Islet of Langerhans (tissue), 1 donor: ENCODE measurements around the gene HACD1.
"Not testable (repeated sequence)": the region's sequence is repeated elsewhere in the genome, so short reads cannot be mapped to it uniquely, and the experiment has no call there.

ENCODE experiments used
- FAIRE-seq: peaks from one replicate; lab custom pipeline; 2011; peaks lifted over from hg19 to GRCh38; lab: Jason Lieb, UNC

Gene HACD1

DNA sequence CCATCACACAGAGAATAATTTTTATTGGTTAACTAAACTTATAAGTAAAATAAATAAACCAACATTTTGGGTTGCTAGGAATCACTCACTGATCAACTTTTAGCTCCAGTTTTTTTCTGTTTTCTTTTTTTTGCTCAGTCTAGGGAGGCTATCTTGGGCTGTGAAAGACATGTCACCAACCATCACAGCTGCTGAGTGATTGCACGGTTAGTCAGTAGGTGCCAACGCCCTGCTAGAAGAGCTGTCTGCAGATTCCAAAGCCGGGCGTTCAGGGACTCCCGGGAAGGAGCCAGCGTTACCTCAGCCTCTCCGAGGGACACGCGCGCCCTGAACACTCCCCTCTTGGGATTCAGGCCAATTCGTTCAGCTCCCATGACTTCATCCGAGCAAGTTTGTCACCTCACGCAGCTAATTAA is 26.2 kb upstream of the HACD1 start:
- no peak for FAIRE-seq

DNA sequence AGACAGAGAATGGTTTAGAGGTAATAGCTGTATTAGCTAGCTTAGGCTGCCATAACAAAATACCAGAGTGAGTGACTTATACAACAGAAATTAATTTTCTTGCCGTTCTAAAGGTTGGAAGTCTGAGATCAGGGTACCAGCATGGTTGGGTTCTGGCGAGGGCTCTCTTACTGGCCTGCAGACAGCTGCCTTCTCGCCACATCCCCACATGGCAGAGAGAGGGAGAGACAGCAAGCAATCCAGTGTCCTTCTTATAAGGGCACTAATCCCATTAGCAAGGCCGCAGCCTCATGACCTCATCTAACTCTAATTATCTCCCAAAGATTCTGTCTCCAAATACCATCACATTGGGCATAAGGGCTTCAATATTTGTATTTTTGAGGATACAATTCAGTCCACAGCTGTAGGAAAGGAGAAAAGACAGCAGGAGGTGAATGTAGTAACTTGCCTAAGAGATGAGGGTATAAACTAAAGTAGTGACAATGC is 23.2 kb upstream of the HACD1 start:
- FAIRE-seq = no peak

DNA sequence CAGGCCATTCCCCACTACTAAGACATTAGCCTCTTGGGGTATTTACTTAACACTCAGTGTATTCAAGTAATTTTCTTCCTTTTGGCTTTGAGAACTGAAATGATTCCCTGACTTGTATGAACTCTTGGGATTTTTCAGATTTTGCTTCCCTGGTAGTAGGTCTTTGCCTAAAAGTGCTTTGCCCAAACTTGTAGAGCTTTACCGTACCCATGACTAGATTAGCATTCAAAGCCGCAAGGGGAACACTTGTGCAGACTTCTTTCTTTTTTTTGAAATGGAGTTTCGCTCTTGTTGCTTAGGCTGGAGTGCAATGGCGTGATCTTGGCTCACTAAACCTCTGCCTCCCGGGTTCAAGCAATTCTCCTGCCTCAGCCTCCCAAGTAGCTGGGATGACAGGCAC is 20.7 kb upstream of the HACD1 start:
- FAIRE-seq = no peak

DNA sequence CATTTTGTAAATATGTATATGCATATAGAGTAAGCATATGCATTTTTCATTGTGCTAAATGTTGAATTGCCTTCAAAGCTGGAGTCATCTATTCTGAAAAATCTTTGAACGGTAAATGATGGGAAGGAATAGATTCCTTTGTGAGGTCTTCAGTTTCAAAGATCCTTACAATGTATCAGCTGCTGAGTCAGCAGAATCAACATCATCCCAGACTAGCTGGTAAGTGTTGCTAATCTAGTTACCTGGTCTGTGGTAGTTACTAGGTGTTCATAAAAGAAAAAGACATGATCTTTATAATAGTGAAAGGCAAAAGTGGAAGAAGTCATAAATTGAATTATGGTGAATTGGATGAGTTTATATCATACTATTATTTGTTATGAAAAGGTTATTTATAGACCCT is 16.2 kb upstream of the HACD1 start:
- no peak for FAIRE-seq

DNA sequence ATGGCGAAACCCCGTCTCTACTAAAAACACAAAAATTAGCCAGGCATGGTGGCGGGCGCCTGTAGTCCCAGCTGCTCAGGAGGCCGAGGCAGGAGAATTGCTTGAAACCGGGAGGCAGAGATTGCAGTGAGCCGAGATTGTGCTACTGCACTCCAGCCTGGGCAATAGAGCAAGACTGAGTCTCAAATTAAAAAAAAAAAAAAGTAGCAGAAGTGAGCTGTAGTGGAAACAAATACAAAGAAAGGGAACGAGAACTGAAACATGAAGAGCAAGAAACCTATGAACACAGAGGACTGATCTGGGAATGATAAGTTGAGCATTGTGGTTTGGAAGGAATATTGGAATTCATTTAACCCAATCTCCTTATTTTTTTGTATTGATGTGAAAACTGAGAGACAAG is 15.4 kb upstream of the HACD1 start:
- FAIRE-seq = not testable (repeated sequence)

DNA sequence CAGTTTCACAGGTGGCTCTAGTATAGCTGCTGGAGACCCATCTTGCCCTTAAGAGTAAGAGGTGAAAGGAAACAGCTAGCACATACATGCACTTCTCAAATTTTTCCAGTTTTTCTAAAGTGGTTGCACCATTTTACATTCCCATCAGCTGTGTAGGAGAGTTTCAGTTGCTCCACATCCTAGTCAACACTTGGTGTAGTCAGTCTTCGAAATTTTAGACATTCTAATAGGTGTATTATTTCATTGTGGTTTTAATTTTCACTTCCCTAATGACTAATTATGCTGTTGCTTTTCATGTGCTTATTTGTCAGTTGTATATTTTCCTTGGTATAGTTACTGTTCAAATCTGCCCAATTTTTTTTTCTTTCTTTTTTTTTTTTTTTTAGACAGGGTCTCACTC is 9.5 kb upstream of the HACD1 start:
- FAIRE-seq = no peak

DNA sequence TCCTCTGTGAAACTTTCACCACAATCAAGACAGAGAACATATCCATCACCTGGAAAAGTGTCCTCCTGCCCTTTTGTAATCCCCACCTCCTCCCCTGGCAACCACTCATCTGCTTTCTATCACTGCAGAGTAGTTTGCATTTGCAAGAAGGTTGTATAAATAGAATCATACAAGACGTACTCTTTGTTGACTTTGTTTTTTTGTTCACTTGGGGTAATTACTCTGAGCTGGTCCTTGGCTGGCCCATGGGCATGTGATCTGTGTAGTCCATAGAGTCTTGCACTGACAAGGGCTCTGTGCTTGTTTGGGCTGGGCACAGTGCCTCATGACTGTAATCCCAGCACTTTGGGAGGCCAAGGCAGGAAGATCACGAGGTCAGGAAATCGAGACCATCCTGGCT is 7.8 kb upstream of the HACD1 start:
- no peak for FAIRE-seq

DNA sequence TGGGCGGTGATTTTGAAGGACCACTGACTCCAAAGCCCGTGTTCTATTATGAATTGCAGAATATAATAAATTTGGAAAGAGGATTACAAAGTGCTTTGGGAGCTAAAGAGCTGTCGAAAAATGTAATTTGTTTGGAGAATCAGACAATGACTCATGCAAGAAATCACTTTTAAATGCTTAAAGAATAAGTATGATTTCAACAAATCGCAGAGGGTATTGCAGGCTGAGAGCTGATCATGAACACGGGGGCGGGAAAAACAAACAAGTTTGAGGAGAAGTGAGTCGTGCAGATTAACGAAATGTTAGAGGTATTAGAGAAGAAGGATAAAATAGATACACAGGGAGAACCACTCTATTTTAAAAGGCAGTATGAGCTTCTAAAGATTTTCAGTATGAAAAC is 4.9 kb upstream of the HACD1 start:
- no peak for FAIRE-seq

DNA sequence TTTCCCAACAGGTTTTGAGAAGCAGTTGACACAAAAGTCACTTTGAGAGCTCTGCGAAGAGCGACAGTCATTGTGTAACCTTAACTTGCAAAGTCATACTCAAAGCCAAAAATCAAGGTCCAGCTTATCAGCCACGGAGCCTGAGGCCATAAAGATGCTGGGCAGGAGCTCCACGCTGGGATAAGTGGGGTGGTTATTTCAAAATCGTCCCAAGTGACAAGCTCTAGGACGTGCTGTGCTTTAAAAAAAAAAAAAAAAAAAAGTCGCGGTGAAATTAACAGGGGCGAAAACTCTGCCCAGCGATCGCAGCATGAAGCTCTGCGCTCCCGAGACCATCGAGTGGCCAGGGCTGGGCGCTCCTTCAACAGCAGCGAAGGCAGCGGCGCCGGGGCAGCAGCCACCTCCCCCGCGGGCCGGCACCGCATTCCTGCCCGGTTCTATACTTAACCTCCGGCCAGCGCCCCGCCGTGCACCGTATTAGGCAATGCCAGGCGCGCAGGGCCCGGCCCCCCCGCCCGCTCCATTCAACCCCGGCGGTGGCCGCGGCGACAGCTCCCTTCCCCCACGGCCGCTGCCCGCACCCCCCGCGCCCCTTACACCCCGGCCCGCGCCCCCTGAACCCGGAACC is 657 bp downstream of the HACD1 start:
- no peak for FAIRE-seq

DNA sequence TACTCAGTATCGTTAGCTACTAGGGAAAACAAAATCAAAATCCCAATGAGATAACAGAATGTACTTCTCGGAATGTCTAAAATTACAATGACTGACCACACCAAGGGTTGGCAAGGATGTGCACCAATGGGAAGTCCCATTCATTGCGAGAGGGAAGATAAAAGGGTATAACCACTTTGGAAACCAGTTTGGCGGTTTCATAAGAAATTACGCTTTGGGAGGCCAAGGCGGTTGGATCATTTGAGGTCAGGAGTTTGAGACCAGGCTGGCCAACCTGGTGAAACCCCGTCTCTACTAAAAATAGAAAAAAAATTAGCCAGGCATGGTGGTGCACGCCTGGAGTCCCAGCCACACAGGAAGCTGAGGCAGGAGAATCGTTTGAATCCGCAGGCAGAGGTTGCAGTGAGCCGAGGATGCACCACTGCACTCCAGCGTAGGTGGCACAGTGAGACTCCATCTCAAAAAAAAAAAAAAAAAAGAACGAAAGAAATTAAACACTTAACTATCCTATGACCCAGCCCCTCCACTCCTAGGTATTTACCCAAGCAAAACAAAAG is 7.6 kb downstream of the HACD1 start:
- FAIRE-seq = no peak

DNA sequence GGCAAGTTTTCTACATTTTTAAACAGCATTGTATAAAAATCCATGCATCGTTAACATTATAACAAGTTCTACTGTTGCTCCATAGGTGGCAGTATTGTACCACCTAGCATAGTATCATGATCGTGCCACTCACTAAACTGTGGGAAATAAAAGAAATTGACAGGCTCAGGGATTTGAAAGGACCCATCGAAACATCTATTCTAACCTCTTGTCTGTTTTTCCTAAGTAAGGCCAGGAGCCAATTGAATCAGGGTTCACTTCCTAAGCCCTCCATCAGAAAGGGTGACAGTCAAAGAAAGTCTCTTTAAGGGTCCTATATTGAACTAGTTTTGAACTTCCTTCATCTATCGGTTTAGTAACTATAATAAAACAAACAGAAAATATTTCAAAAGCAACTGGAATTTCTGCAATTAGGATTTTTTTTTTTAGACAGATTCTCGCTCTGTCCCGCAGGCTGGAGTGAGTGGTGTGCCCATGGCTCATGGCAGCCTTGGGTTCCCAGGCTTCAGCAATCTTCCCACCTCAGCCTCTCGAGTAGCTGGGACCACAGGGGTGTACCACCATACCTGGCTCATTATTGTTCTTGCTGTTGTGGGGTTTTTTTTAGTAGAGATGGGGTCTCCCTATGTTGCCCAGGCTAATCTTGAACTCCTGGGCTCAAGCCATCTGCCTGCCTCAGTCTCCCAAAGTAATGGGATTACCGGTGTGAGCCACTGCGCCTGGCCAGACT is 9.4 kb downstream of the HACD1 start:
- peak; percentile 98 for FAIRE-seq

DNA sequence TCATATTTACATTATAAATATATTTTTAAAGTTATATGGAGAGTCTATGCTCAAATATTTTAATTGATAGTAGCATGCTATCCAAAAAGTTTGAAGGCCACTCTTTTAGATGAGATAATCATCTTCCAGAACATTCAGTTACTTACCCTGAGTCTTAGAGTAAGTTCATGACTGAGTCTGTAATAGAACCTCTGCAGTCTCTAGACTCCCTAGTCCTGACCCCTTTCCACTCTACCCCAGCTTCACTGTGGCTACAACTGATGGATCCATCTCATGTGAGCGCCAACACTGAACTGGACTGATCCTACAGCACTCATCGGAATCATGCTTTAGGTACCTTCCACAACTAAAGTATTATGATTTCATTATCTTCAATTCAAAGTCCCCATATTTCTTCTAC is 10.1 kb downstream of the HACD1 start:
- no peak for FAIRE-seq

DNA sequence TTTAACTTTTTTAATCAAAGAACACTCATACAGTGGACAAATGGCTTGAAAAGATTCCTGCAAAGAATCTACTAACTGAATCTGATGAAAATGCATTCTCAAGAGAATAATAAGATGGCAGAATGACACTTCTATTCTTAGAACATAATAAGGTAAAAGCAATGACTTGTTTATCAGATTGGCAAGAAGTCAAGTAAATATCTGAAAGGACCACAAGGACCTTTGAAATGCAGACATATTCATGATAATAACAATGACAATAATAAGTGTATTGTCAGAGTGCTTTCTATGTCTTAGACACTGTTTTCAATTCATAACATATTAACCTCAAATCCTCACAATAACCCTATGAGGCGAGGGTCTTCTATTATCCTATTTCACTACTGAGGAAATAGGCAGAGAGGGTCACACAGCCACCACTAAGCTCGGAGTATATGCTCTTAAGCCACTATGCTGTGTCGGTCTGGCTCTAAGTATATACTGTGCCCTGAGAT is 10.6 kb downstream of the HACD1 start:
- no peak for FAIRE-seq

DNA sequence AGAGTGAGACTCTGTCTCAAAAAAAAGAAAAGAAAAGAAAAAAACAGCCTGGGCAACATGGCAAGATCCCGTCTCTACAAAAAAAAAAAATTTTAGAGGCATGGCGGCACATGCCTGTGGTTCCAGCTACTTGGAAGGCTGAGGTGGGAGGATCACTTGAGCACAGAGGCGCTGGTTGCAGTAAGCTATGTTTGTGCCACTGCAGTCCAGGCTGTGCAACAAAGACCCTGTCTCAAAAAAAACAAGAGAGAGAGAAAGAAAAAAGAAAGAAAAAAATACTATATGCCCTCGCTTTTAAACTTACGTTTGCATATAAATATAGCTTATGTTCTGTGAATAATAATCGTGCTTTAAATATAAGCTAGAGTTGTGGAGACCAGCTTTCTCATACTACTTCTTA is 11.2 kb downstream of the HACD1 start:
- FAIRE-seq = no peak

DNA sequence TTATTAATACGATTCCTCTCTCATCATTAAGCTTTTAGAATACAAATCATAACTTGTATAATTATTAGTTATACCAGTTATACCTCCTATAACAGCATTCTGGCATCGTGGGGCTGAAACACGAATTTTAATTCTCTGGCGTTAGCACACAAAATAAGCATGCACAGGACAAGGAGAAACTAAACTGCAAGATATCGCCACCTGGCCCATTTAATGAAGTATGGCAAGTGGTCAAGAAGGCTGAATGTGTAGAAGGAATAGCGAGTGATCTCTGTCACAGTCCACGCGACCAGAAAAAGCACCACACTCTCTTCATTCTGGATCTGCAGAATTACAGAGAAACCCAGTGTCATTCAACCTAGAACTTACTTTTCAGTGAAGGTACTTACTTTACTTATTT is 18.1 kb downstream of the HACD1 start:
- FAIRE-seq = no peak

DNA sequence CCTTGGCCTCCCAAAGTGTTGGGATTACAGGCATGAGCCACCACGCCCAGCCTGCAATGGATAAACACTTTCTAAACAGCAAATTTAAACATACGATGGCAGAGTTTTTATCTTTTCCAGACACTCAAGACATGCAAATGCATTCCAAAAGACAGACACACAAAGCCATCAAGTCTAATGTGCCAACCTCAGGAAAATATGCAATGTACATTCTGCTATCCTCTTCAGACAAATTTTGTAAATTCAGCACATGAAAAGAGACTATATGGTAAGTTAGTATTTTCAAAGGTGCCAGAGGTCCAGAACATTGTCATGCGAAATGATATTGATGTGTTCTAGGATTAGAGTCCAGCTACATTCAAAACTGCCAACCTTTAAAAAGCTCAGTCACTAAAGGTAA is 19.8 kb downstream of the HACD1 start:
- FAIRE-seq = no peak

DNA sequence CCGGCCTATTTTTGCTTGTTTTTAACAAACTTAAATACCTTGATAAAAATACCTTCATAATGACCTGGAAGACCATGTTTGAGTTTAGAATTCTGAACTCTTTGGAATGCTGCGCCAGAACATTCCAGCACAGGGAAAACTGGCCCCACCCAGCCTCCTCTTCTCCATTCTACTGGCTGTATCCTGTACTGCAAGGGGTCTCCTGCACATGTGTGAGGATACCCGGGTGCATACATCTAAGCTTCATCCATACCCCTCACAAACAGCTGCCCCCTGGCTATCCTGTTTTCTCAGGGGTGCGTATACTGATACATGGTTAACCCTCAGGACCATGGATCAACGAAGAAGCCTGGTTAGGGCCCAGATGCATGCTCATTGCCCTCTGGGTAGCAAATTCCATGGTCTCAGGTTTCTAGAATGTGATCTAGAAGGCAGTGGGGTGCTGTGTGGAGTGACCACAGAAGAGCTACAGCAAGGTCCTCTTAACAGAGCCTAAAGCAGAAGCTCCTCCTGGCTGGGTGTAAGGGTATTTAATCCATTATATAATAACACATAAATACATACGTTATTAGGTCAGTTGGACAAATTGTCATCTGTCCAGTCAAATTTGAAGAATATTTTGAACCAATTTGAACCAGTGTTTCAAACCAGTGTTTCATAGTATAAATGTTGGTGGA is 26.1 kb downstream of the HACD1 start:
- no peak for FAIRE-seq

DNA sequence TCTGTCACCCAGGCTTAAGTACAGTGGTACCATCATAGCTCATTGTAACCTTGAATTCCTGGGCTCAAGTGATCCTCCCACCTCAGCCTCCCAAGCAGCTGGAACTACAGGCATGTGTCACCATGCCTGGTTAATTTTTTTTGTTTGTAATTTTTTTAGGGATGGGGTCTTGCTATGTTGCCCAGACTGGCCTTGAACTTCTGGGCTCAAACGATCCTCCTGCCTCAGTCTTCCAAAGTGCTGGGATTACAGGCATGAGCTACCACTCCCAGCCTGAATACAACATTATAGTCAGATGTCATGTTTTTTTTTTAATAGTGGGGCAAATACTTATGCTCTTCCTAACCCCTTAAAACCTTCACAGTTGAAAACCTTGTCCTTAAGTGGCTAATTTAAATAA is 27.9 kb downstream of the HACD1 start:
- FAIRE-seq = not testable (repeated sequence)

DNA sequence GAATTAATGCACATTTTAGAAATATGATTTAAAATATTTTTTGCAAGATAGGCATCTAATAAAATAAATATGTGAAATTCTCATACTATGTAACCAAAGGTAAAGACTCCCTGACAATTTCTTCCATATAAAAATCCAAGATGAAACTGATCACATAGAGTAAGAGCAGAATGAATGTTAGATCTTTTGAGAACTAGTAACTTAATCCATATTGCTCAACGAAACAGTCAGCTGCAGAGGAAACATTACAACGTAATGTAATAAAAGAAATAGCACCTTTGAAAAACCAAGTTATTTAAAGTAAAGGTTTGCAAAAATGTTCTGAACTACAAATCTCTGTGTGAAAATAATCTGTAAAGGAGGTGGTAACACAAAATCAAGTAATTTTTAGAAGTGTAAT is 28.8 kb downstream of the HACD1 start:
- no peak for FAIRE-seq

DNA sequence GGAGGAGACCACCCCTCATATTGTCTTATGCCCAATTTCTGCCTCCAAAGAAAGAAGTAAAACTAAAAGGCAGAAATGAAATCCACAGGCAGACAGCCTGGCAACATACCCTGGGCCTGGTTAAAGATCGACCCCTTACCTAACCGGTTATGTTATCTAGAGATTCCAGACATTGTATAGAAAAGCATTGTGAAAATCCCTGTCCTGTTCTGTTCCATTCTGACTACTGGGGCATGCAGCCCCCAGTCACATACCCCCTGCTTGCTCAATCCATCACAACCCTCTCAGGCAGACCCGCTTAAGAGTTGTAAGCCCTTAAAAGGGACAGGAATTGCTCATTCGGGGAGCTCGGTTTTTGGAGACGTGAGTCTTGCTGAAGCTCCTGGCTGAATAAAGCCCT is 29.9 kb downstream of the HACD1 start:
- not testable (repeated sequence) for FAIRE-seq

DNA sequence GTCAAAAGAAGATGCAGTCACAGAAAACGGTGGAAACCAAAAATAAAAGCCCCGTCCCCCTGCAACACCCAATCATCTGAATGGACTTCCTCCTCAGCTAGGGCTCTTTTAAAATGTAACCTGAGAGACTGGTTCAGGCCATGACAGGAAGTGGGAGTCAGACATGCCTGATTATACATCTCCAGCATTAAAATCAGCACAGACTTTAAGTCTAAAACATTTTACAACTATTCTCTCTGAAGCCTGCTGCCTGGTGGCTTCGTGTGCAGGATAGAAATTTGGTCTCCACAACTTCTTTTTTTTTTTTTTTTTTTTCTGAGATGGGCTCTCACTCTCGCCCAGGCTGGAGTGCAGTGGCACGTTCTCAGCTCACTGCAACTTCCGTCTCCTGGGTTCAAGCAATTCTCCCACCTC is 30.3 kb downstream of the HACD1 start:
- FAIRE-seq = no peak

DNA sequence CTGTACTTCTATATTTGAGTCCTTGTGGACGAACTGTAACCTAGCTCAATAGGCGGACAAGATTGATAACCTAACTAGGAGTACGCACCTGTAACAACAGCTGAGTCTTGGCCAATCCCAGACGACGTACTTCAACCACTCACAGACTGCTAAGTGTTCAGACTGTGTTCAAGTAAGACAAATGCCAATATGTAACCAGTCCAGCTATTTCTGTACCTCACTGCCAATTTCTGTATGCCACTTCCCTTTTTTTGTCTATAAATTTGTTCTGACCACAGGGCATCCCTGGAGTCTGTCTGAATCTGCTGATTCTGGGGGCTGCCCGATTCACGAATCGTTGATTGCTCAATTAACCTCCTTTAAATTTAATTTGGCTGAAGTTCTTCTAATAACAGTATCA is 32.2 kb downstream of the HACD1 start:
- FAIRE-seq = no peak

DNA sequence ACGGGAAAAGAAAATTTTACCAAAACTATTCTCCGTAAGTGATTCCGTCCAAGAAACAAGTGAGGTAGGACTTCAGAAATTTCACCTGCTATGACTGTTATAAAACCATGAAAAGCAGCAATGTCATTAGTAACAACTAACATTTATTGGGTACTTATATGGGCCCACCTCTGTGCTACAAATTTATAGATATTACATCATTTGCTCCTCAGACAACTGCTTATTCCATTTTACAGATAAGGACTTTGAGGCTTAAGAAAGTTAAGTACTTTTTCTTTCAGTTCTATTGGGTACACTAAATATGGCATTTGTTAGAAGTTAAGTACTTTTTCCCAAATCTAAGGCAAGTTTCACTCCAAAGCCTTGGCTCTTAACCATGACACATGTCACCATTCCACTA is 36.3 kb downstream of the HACD1 start:
- FAIRE-seq = no peak
